GM12878 (cell line): Measurements from ENCODE around the gene RYR2. TPM values are rescaled to one million over a fixed set of nuclear protein-coding genes. Genes with fewer than 3 reads are reported as not detected.

ENCODE experiments used
- ATAC-seq: fragments of 200-7000 bp; cut with Tn5 transposase; 3 replicates; pipeline ENCODE4 v1.9.1; 2020; ENCODE audit warnings: mild to moderate bottlenecking, moderate library complexity
- BruUV-seq: library from RNA; stranded (reverse); fragments of 400-500 nt; replicated peaks from 2 replicates; lab custom pipeline; 2021; lab: Mats Ljungman, UMichigan
- CTCF ChIA-PET: fragments of 300-600 bp; sonication (Branson Sonifier 250); formaldehyde crosslinking; extraction: SDS; loops from one replicate; lab custom pipeline; 2021; ENCODE audit warnings: inconsistent platforms; lab: Yijun Ruan, JAX
- POLR2A ChIA-PET: fragments of 350-600 bp; formaldehyde crosslinking; extraction: SDS; loops from one replicate; lab custom pipeline; 2021; ENCODE audit warnings: inconsistent platforms; lab: Charles Lee
- RAD21 ChIA-PET: fragments of 300-600 bp; sonication (Branson Sonifier 250); formaldehyde crosslinking; loops from one replicate; lab custom pipeline; 2023; ENCODE audit warnings: antibody characterized with exemption; ENCODE audit not compliant: unreplicated experiment; lab: Charles Lee
- SMC1A ChIA-PET: fragments of 300-600 bp; sonication (Branson Sonifier 250); formaldehyde crosslinking; loops from one replicate; lab custom pipeline; 2023; ENCODE audit not compliant: unreplicated experiment, uncharacterized antibody; lab: Charles Lee
- DNase-seq: peaks from one replicate; pipeline ENCODE4 v3.0.0-alpha.2; 2011; ENCODE audit warnings: low read depth, low spot score
- FAIRE-seq: peaks from 3 replicates; lab custom pipeline; 2011; peaks lifted over from hg19 to GRCh38; lab: Jason Lieb, UNC
- H2AFZ ChIP-seq: 2 replicates; pipeline ENCODE4 v1.6.0; 2011; ENCODE audit warnings: low read depth, low read length, control low read depth; ENCODE audit not compliant: control insufficient read depth
- H3K27ac ChIP-seq: 2 replicates; pipeline ENCODE4 v1.5.1; 2011; ENCODE audit warnings: control low read depth; ENCODE audit not compliant: control insufficient read depth, insufficient read depth
- H3K27me3 ChIP-seq, 2 experiments: replicated peaks in 1 of 2; 2 replicates each; pipeline versions ENCODE4 v1.6.0 to v1.6.1; 2011; ENCODE audit warnings: low read length in 1 of 2; ENCODE audit not compliant: control insufficient read depth in 2 of 2, insufficient read depth in 2 of 2
- H3K36me3 ChIP-seq, 2 experiments: 2 replicates each; pipeline ENCODE4 v1.5.1; 2011; ENCODE audit warnings: low read length in 1 of 2; ENCODE audit not compliant: control insufficient read depth in 2 of 2, insufficient read depth in 2 of 2
- H3K4me1 ChIP-seq: 2 replicates; pipeline ENCODE4 v1.6.1; 2011; ENCODE audit warnings: mild to moderate bottlenecking, low read length, moderate library complexity, mixed read lengths; ENCODE audit not compliant: control insufficient read depth, insufficient read depth
- H3K4me2 ChIP-seq: 2 replicates; pipeline ENCODE4 v1.6.0; 2011; ENCODE audit warnings: control low read depth; ENCODE audit not compliant: control insufficient read depth, insufficient read depth
- H3K4me3 ChIP-seq: fragments of 200-600 bp; sonication (generic); 2 replicates; pipeline ENCODE4 v1.5.1; 2016
- H3K79me2 ChIP-seq: 2 replicates; pipeline ENCODE4 v1.6.0; 2011; ENCODE audit warnings: low read length; ENCODE audit not compliant: control insufficient read depth, insufficient read depth
- H3K9ac ChIP-seq: 2 replicates; pipeline ENCODE4 v1.8.0; 2011; ENCODE audit warnings: low read length, control low read depth, mixed read lengths; ENCODE audit not compliant: control insufficient read depth, insufficient read depth
- H3K9me3 ChIP-seq: replicated peaks from 3 replicates; pipeline ENCODE4 v1.5.1; 2011; ENCODE audit warnings: mild to moderate bottlenecking, low read length; ENCODE audit not compliant: control insufficient read depth, insufficient read depth
- H4K20me1 ChIP-seq: 2 replicates; pipeline ENCODE4 v1.6.0; 2011; ENCODE audit not compliant: control insufficient read depth, insufficient read depth
- ATF3 ChIP-seq: IDR thresholded peaks from 2 replicates; pipeline ENCODE4 v1.6.1; 2011; ENCODE audit warnings: low read depth, mild to moderate bottlenecking, low read length, moderate library complexity, borderline replicate concordance; ENCODE audit errors: extremely low read depth
- BHLHE40 ChIP-seq, 2 experiments: fragments of 450-650 bp in 1 of 2; IDR thresholded peaks; 2 replicates each; pipeline ENCODE4 v1.6.1; 2011 to 2017; ENCODE audit warnings: low read depth in 2 of 2, borderline replicate concordance in 1 of 2, improper control_type of control experiment in 1 of 2, low read length in 1 of 2, mild to moderate bottlenecking in 1 of 2
- IRF3 ChIP-seq: fragments of 450-650 bp; IDR thresholded peaks from 2 replicates; pipeline ENCODE4 v1.6.1; 2014; ENCODE audit warnings: mild to moderate bottlenecking
- JUND ChIP-seq: IDR thresholded peaks from 2 replicates; pipeline ENCODE4 v1.6.1; 2012; ENCODE audit warnings: low read depth, mild to moderate bottlenecking, low read length, improper control_type of control experiment, moderate library complexity
- KAT2A ChIP-seq: conservative IDR thresholded peaks from 2 replicates; pipeline ENCODE4 v1.6.1; 2011; ENCODE audit warnings: low read depth, low read length; ENCODE audit not compliant: control insufficient read depth
- MEF2B ChIP-seq: fragments of 450-650 bp; IDR thresholded peaks from 2 replicates; pipeline ENCODE4 v1.6.1; 2018; ENCODE audit warnings: mild to moderate bottlenecking, moderate library complexity; ENCODE audit not compliant: partially characterized antibody, poor library complexity, severe bottlenecking
- MTA2 ChIP-seq: fragments of 450-650 bp; IDR thresholded peaks from 2 replicates; pipeline ENCODE4 v1.6.1; 2016; ENCODE audit warnings: low read depth, mild to moderate bottlenecking, moderate library complexity
- MYB ChIP-seq: fragments of 150-350 bp; IDR thresholded peaks from 2 replicates; pipeline ENCODE4 v1.6.1; 2014; ENCODE audit warnings: mild to moderate bottlenecking, low read depth, low read length, borderline replicate concordance
- NR2C1 ChIP-seq: fragments of 450-650 bp; IDR thresholded peaks from 2 replicates; pipeline ENCODE4 v1.6.1; 2017; ENCODE audit warnings: antibody characterized with exemption, mild to moderate bottlenecking, moderate library complexity
- NR2F1 ChIP-seq: fragments of 450-650 bp; conservative IDR thresholded peaks from 2 replicates; pipeline ENCODE4 v1.6.1; 2017; ENCODE audit warnings: mild to moderate bottlenecking
- NRF1 ChIP-seq: conservative IDR thresholded peaks from 2 replicates; pipeline ENCODE4 v1.6.1; 2011; ENCODE audit warnings: mild to moderate bottlenecking, low read depth, low read length, improper control_type of control experiment
- RFX5 ChIP-seq: IDR thresholded peaks from 2 replicates; pipeline ENCODE4 v1.6.1; 2011; ENCODE audit warnings: low read depth, low read length, improper control_type of control experiment
- SREBF2 ChIP-seq: IDR thresholded peaks from 2 replicates; pipeline ENCODE4 v1.6.1; 2012; ENCODE audit warnings: mild to moderate bottlenecking, low read length
- TARDBP ChIP-seq: IDR thresholded peaks from 2 replicates; pipeline ENCODE4 v1.6.1; 2016; ENCODE audit warnings: borderline replicate concordance
- WGBS: methylation state at CpG from one replicate; pipeline ENCODE4 v1.1.6; 2016; ENCODE audit warnings: low lambda C conversion rate; ENCODE audit not compliant: insufficient replicate concordance, insufficient coverage; ENCODE audit errors: missing lambda C conversion rate; 5-methylcytosine and 5-hydroxymethylcytosine counted together
- in situ Hi-C: fragments of 300-500 bp; cut with MboI; formaldehyde crosslinking; loops from 9 replicates; pipeline ENCODE4 v1.14.3; 2018; ENCODE audit warnings: mixed read lengths
- intact Hi-C: fragments of 100-400 bp; cut with micrococcal nuclease; formaldehyde crosslinking; loops from one replicate; pipeline ENCODE4 v1.14.2; 2022; ENCODE audit not compliant: unreplicated experiment
- polyA plus RNA-seq, 11 experiments: library from polyadenylated mRNA; depleted of rRNA in 4 of 11; unstranded in 6 of 11; stranded (reverse) in 5 of 11; fragments of >200 nt; fragmentation: Nextera tagmentation in 4 of 11; fragmentation: Illumina TruSeq in 1 of 11; extraction: Ambion mirVana in 4 of 11; extraction: Trizol in 1 of 11; gene quantifications; 1 replicate in 1 of 11; 2 replicates in 10 of 11; pipeline versions ENCODE4 v1.2.1 to v1.2.3, GENCODE V29; 2011 to 2016; ENCODE audit warnings: inconsistent platforms in 2 of 11, missing spikeins in 2 of 11, low read depth in 1 of 11
- total RNA-seq, 4 experiments: library from RNA; depleted of rRNA in 3 of 4; stranded (reverse); fragments of >200 nt in 3 of 4; fragmentation: Illumina TruSeq in 1 of 4; extraction: Trizol in 1 of 4; gene quantifications; 2 replicates each; pipeline versions ENCODE4 v1.2.1 to v1.2.3, GENCODE V29; 2013 to 2021

RYR2 gene
- total and polyA plus RNA-seq, 10 of the 15 experiments (the other 5 are each of a cell fraction or from before 2014, with no cell fraction given), result 0.01 to 0.04 TPM; not detected in 8

GRCh38 chr1:237211031-237211430 is 169.0 kb downstream of the RYR2 start:
- Histone ChIP-seq H3K4me3 (no peak overlapping the region), H3K27me3 (no peaks in the 10 kb centered on the region), H3K9me3 (no peaks in the 10 kb centered on the region), H3K4me2 (no peak overlapping the region), H4K20me1 (no peaks in the 10 kb centered on the region; the same call in 1 of the 2 replicates), H3K4me1 (no peaks in the 10 kb centered on the region), H3K9ac (no peak overlapping the region), H3K79me2 (no peaks in the 10 kb centered on the region), H3K27ac (no peak overlapping the region), H2AFZ (no peak overlapping the region), H3K36me3 (no peaks in the 10 kb centered on the region)
- TF ChIP-seq NR2F1 (no peak), NR2C1 (no peak), BHLHE40 (IDR thresholded peaks at IDR 0.05; ENCODE audit: borderline replicate concordance in 1 of 2, low read depth in 2 of 2, low read length in 1 of 2) (no peak), KAT2A (no peak), MYB (no peak), MEF2B (no peak)
- ChIA-PET RAD21 (no interaction called here), POLR2A (no interaction called here), SMC1A (no interaction called here), CTCF (no interaction called here)
- no TSS peak for BruUV-seq
- WGBS, result 57% methylated on average over 5 of the region's 5 CpGs
- ATAC-seq (no peak), DNase-seq (no peak), FAIRE-seq (no peak)
- in situ Hi-C loops, result no loop called here
- intact Hi-C loops, result no loop called here

- intact Hi-C loops, result no loop called here
- H3K79me2 ChIP-seq, result no peaks in the 10 kb centered on the region
- H3K4me2 ChIP-seq, result no peak overlapping the region
- ChIA-PET SMC1A (no interaction called here), RAD21 (no interaction called here), POLR2A (no interaction called here)
- H3K9ac ChIP-seq, result no peak overlapping the region
- no peak overlapping the region for H2AFZ ChIP-seq
- no peaks in the 10 kb centered on the region for H3K36me3 ChIP-seq
- H3K4me1 ChIP-seq, result no peaks in the 10 kb centered on the region
- FAIRE-seq (no peak), DNase-seq (no peak), ATAC-seq (no peak)
- no peaks in the 10 kb centered on the region for H3K9me3 ChIP-seq
- in situ Hi-C loops, result no loop called here
- no peak overlapping the region for H3K4me3 ChIP-seq
- 0% methylated on average over 2 of the region's 2 CpGs for WGBS
- no peak overlapping the region for H3K27ac ChIP-seq
- TF ChIP-seq TARDBP (no peak), RFX5 (no peak), ATF3 (no peak), IRF3 (no peak), JUND (no peak), NRF1 (no peak), SREBF2 (no peak), MTA2 (no peak)
- TF ChIP-seq, all 136 proteins: peak for 0
- Histone ChIP-seq H3K27me3 (no peaks in the 10 kb centered on the region), H4K20me1 (no peaks in the 10 kb centered on the region; the same call in 1 of the 2 replicates)
- BruUV-seq, result no TSS peak
- CTCF ChIA-PET, result no interaction called here
Observed at GRCh38 chr1:237211540-237211939, 169.6 kb downstream of the RYR2 start.
